AG04449 (cell line): ENCODE measurements around the gene HIGD2A.

ENCODE experiments used
- CTCF ChIA-PET: fragments of 350-600 bp; formaldehyde crosslinking; extraction: SDS; loops from one replicate; lab custom pipeline; 2021; ENCODE audit warnings: antibody characterized with exemption; lab: Yijun Ruan, JAX
- POLR2A ChIA-PET: fragments of 400-600, 350-600 bp; formaldehyde crosslinking; extraction: SDS; loops from one replicate; lab custom pipeline; 2020; ENCODE audit warnings: antibody characterized with exemption, inconsistent platforms; lab: Yijun Ruan, JAX
- DNase-seq: peaks from one replicate; pipeline ENCODE4 v3.0.0-alpha.2; 2010; ENCODE audit warnings: low read depth, low spot score
- H3K4me3 ChIP-seq: 2 replicates; pipeline ENCODE4 v1.5.1; 2011; ENCODE audit warnings: low read depth, mild to moderate bottlenecking, control low read depth, low read length
- CTCF ChIP-seq: IDR thresholded peaks from one replicate; pipeline ENCODE4 v1.5.1; 2011; ENCODE audit warnings: mild to moderate bottlenecking, moderate library complexity, low read length, control low read depth, inconsistent platforms; ENCODE audit not compliant: insufficient read depth; ENCODE audit errors: missing control alignments

HIGD2A gene

GRCh38 chr5:176379881-176380280 is 8.7 kb upstream of the HIGD2A start:
- ChIA-PET CTCF (interaction anchor here (1.0 kb wide), 1 partner anchor 11 kb away, joined by 3 read pairs; no protein-coding TSS in a partner anchor), POLR2A (no interaction called here)
- H3K4me3 ChIP-seq: no peak overlapping the region
- TF ChIP-seq CTCF: no peak
- no peak for DNase-seq

- no peak overlapping the region for H3K4me3 ChIP-seq
- no peak for DNase-seq
- TF ChIP-seq CTCF: no peak
- ChIA-PET CTCF (no interaction called here), POLR2A (interaction anchor here (1.9 kb wide), 1 partner anchor 19 kb away, joined by 5 read pairs; no protein-coding TSS in a partner anchor)
Measured at GRCh38 chr5:176381423-176381822, 7.1 kb upstream of the HIGD2A start.

GRCh38 chr5:176381979-176382378 is 6.6 kb upstream of the HIGD2A start:
- ChIA-PET CTCF (no interaction called here), POLR2A (interaction anchor here (1.9 kb wide), 1 partner anchor 20 kb away, joined by 5 read pairs; no protein-coding TSS in a partner anchor)

GRCh38 chr5:176382721-176383120 is 5.8 kb upstream of the HIGD2A start:
- no peak for TF ChIP-seq CTCF
- no peak overlapping the region for H3K4me3 ChIP-seq
- CTCF ChIA-PET: no interaction called here
- DNase-seq: no peak
- POLR2A ChIA-PET: no interaction called here

More at GRCh38 chr5:176381979-176382378, 6.6 kb upstream of the HIGD2A start:
- no peak for TF ChIP-seq CTCF
- no peak for DNase-seq
- H3K4me3 ChIP-seq: no peak overlapping the region

- TF ChIP-seq CTCF: no peak
- POLR2A ChIA-PET: no interaction called here
- DNase-seq: no peak
- no peak overlapping the region for H3K4me3 ChIP-seq
- CTCF ChIA-PET: no interaction called here
Measured at GRCh38 chr5:176383248-176383905, 5.2 kb upstream of the HIGD2A start.

GRCh38 chr5:176383961-176384360 is 4.6 kb upstream of the HIGD2A start:
- no peak for DNase-seq
- ChIA-PET POLR2A (no interaction called here), CTCF (no interaction called here)
- no peak for TF ChIP-seq CTCF
- H3K4me3 ChIP-seq: no peak overlapping the region
